Measurements from ENCODE around the gene RMP24.
"Not testable (repeated sequence)": the region's sequence is repeated elsewhere in the genome, so short reads cannot be mapped to it uniquely, and the experiment has no call there.

The RMP24 gene

GRCh38 chr18:35972197-35973000, at the start of gene RMP24:
TSS of gene RMP24 (plus strand) at chr18:35972679.
- DNase-seq: peak; percentile 94

- DNase-seq: no peak
Measured at GRCh38 chr18:35923939-35924684, 48.4 kb upstream of the RMP24 start.

- no peak for DNase-seq
Measured at GRCh38 chr18:35926884-35927283, 45.6 kb upstream of the RMP24 start.

GRCh38 chr18:35927430-35927829, 45.0 kb upstream of the RMP24 start:
- no peak for DNase-seq

- no peak for DNase-seq
Measured at GRCh38 chr18:35933982-35934381, 38.5 kb upstream of the RMP24 start.

- no peak for DNase-seq
Measured at GRCh38 chr18:35934891-35935290, 37.6 kb upstream of the RMP24 start.

GRCh38 chr18:35935805-35936204, 36.7 kb upstream of the RMP24 start:
- no peak for DNase-seq

- DNase-seq: no peak
Measured at GRCh38 chr18:35936951-35937350, 35.5 kb upstream of the RMP24 start.

- no peak for DNase-seq
Measured at GRCh38 chr18:35938158-35938557, 34.3 kb upstream of the RMP24 start.

- DNase-seq: no peak
Measured at GRCh38 chr18:35938562-35938961, 33.9 kb upstream of the RMP24 start.

- DNase-seq: no peak
Measured at GRCh38 chr18:35939138-35939537, 33.3 kb upstream of the RMP24 start.

GRCh38 chr18:35941299-35941698, 31.2 kb upstream of the RMP24 start:
- no peak for DNase-seq

GRCh38 chr18:35942133-35942532, 30.3 kb upstream of the RMP24 start:
- DNase-seq: no peak

- DNase-seq: no peak
Measured at GRCh38 chr18:35942661-35943060, 29.8 kb upstream of the RMP24 start.

GRCh38 chr18:35948080-35948479, 24.4 kb upstream of the RMP24 start:
- DNase-seq: no peak

- DNase-seq: no peak
Measured at GRCh38 chr18:35949090-35949489, 23.4 kb upstream of the RMP24 start.

- DNase-seq: peak; percentile 46
Measured at GRCh38 chr18:35949903-35950627, 22.4 kb upstream of the RMP24 start.

- DNase-seq: no peak
Measured at GRCh38 chr18:35950628-35950982, 21.9 kb upstream of the RMP24 start.

GRCh38 chr18:35953688-35954087, 18.8 kb upstream of the RMP24 start:
- no peak for DNase-seq

GRCh38 chr18:35956226-35956625, 16.3 kb upstream of the RMP24 start:
- no peak for DNase-seq

GRCh38 chr18:35962320-35962719, 10.2 kb upstream of the RMP24 start:
- DNase-seq: no peak

- no peak for DNase-seq
Measured at GRCh38 chr18:35964319-35964718, 8.2 kb upstream of the RMP24 start.

GRCh38 chr18:35967866-35968265, 4.6 kb upstream of the RMP24 start:
- not testable (repeated sequence) for DNase-seq
